ENCODE measurements around the gene WWC2.
"Not testable (repeated sequence)": the region's sequence is repeated elsewhere in the genome, so short reads cannot be mapped to it uniquely, and the experiment has no call there.

WWC2 gene

DNA sequence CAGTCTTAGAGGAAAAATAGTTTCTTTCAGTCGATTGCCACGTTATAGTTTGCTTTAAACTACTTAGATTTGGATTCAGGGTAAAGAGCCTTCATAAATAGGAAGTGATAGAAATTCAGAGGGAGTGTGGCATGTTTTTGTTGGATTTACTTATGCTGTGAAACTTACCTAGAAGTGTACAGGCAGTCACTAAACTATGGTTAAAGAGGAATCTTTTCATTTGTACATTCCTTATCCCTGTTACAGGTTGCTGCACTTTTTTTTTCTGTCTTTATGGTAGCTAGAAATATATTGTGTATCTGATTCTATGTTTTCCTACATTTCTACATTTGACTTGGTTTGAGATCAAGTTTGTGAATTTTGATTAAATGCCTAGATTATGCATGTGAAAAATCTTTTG is 19.1 kb downstream of the WWC2 start:
- no CpG with 5 or more reads among the region's 2 CpGs for WGBS (ENCODE audit: extremely low coverage, insufficient coverage, low lambda C conversion rate)
- H3K23ac ChIP-seq (ENCODE audit: low read length), result no peak overlapping the region

DNA sequence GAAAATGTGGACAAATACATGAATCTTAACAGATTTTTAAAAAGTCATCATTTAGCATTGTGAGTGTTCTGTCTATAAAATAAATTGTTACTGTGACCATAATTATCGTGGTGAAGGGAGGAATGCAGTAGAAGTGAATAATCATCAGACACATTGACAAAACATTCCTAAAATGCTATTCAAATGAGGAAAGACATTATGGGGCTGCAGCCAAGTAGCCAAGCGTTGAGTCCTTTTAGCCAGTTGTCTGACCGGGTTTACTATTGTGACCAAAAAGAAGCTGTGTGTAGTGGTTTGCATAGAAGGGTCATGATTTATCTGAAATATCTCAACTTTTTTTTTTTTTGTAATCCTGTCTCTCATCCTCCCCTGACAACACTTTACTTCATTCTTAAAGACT is 19.5 kb downstream of the WWC2 start:
- DNase-seq, result peak; percentile 90
- H4K5ac ChIP-seq (ENCODE audit: low read length), result no peak overlapping the region
- no peak overlapping the region for H3K4ac ChIP-seq (ENCODE audit: low read depth, low read length)
- H2BK120ac ChIP-seq (ENCODE audit: low read depth, low read length), result no peak overlapping the region
- peaks cover 5% of the 10 kb centered on the region for H3K79me1 ChIP-seq (ENCODE audit: low read length)
- H3K18ac ChIP-seq (ENCODE audit: low read length), result no peak overlapping the region
- H3K36me3 ChIP-seq (ENCODE audit: control insufficient read depth, insufficient read depth, low read length), result no peaks in the 10 kb centered on the region
- no peak overlapping the region for H2BK5ac ChIP-seq (ENCODE audit: low read length)
- H3K4me2 ChIP-seq (ENCODE audit: low read length), result peak overlapping the region; percentile 3
- H3K4me3 ChIP-seq (ENCODE audit: low read length), result no peak overlapping the region
- H4K8ac ChIP-seq (ENCODE audit: low read depth, low read length), result no peak overlapping the region
- no peak overlapping the region for H3K27ac ChIP-seq (ENCODE audit: low read depth, low read length)
- WGBS (ENCODE audit: extremely low coverage, insufficient coverage, low lambda C conversion rate), result no CpG with 5 or more reads among the region's 3 CpGs
- H3K23ac ChIP-seq (ENCODE audit: low read length), result no peak overlapping the region
- no peak overlapping the region for H2AK5ac ChIP-seq (ENCODE audit: low read length)
- no peak overlapping the region for H3K9ac ChIP-seq (ENCODE audit: low read length)
- H3K56ac ChIP-seq (ENCODE audit: low read length), result no peak overlapping the region
- no peak overlapping the region for H2BK15ac ChIP-seq (replicated peaks; ENCODE audit: low read depth)
- no peaks in the 10 kb centered on the region for H3K27me3 ChIP-seq (ENCODE audit: insufficient read depth, low read length, poor library complexity)
- peaks cover 63% of the 10 kb centered on the region for H3K79me2 ChIP-seq (ENCODE audit: control insufficient read depth, insufficient read depth, low read length)
- H3K4me1 ChIP-seq (ENCODE audit: control insufficient read depth, low read depth, low read length), result peaks cover 4% of the 10 kb centered on the region

More for the DNA sequence above, 19.1 kb downstream of the WWC2 start:
- Histone ChIP-seq H3K36me3 (ENCODE audit: control insufficient read depth, insufficient read depth, low read length) (no peaks in the 10 kb centered on the region), H2BK15ac (replicated peaks; ENCODE audit: low read depth) (no peak overlapping the region), H4K8ac (ENCODE audit: low read depth, low read length) (no peak overlapping the region), H2BK5ac (ENCODE audit: low read length) (no peak overlapping the region), H3K27ac (ENCODE audit: low read depth, low read length) (no peak overlapping the region), H3K79me2 (ENCODE audit: control insufficient read depth, insufficient read depth, low read length) (peaks cover 64% of the 10 kb centered on the region), H3K4ac (ENCODE audit: low read depth, low read length) (no peak overlapping the region), H3K4me1 (ENCODE audit: control insufficient read depth, low read depth, low read length) (peaks cover 4% of the 10 kb centered on the region), H3K9ac (ENCODE audit: low read length) (no peak overlapping the region), H3K79me1 (ENCODE audit: low read length) (peaks cover 7% of the 10 kb centered on the region), H3K4me3 (ENCODE audit: low read length) (no peak overlapping the region), H2AK5ac (ENCODE audit: low read length) (no peak overlapping the region), H2BK120ac (ENCODE audit: low read depth, low read length) (no peak overlapping the region), H3K18ac (ENCODE audit: low read length) (no peak overlapping the region), H4K5ac (ENCODE audit: low read length) (no peak overlapping the region), H3K27me3 (ENCODE audit: insufficient read depth, low read length, poor library complexity) (no peaks in the 10 kb centered on the region), H3K56ac (ENCODE audit: low read length) (no peak overlapping the region), H3K4me2 (ENCODE audit: low read length) (no peak overlapping the region)
- DNase-seq, result no peak

DNA sequence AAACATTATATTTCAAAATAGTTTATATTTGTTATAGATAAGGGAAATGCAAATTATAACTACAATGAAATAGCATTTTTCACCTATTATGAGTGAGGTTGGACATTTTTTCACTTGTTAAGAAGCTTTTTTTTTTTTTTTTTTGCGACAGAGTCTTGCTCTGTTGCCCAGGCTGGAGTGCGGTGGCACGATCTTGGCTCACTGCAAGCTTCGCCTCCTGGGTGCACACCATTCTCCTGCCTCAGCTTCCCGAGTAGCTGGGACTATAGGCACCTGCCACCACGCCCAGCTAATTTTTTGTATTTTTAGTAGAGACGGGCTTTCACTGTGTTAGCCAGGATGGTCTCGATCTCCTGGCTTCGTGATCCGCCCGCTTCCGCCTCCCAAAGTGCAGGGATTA is 22.6 kb downstream of the WWC2 start:
- not testable (repeated sequence) for H3K9ac ChIP-seq (ENCODE audit: low read length); H4K8ac ChIP-seq (ENCODE audit: low read depth, low read length); H3K56ac ChIP-seq (ENCODE audit: low read length); H3K4me1 ChIP-seq (ENCODE audit: control insufficient read depth, low read depth, low read length); H3K23ac ChIP-seq (ENCODE audit: low read length); H3K4ac ChIP-seq (ENCODE audit: low read depth, low read length); H4K5ac ChIP-seq (ENCODE audit: low read length); DNase-seq; H3K36me3 ChIP-seq (ENCODE audit: control insufficient read depth, insufficient read depth, low read length); H3K4me3 ChIP-seq (ENCODE audit: low read length); H3K4me2 ChIP-seq (ENCODE audit: low read length); H2AK5ac ChIP-seq (ENCODE audit: low read length); H2BK120ac ChIP-seq (ENCODE audit: low read depth, low read length); H3K27me3 ChIP-seq (ENCODE audit: insufficient read depth, low read length, poor library complexity); H2BK15ac ChIP-seq (replicated peaks; ENCODE audit: low read depth); H3K18ac ChIP-seq (ENCODE audit: low read length); H2BK5ac ChIP-seq (ENCODE audit: low read length); H3K27ac ChIP-seq (ENCODE audit: low read depth, low read length)
- peaks cover 49% of the 10 kb centered on the region for H3K79me2 ChIP-seq (ENCODE audit: control insufficient read depth, insufficient read depth, low read length)
- no CpG with 5 or more reads among the region's 12 CpGs for WGBS (ENCODE audit: extremely low coverage, insufficient coverage, low lambda C conversion rate)
- peaks cover 15% of the 10 kb centered on the region for H3K79me1 ChIP-seq (ENCODE audit: low read length)

DNA sequence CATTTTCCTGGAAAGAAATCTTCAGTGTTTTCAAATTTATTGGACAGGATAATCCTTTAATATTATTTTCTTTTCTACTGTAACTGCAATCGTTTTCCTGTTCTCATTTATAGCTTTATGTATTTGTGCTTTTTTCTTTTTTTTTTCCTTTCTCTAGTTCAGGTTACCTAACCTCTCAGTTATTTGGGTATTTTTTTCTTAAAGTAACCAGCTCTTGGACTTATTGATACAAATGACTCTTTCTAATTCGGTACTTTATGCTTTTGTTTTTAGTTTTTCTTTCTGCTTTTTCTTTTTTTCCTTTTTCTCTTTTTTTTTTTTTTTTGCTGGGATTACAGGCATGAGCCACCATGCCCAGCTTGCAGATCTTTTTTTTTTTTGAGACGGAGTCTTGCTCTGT is 25.2 kb downstream of the WWC2 start:
- peaks cover 3% of the 10 kb centered on the region for H3K4me1 ChIP-seq (ENCODE audit: control insufficient read depth, low read depth, low read length)
- H3K27ac ChIP-seq (ENCODE audit: low read depth, low read length), result no peak overlapping the region
- no peak overlapping the region for H3K4me3 ChIP-seq (ENCODE audit: low read length)
- H2BK15ac ChIP-seq (replicated peaks; ENCODE audit: low read depth), result no peak overlapping the region
- no peak overlapping the region for H2AK5ac ChIP-seq (ENCODE audit: low read length)
- H2BK5ac ChIP-seq (ENCODE audit: low read length), result no peak overlapping the region
- no peak overlapping the region for H3K4ac ChIP-seq (ENCODE audit: low read depth, low read length)
- H3K79me2 ChIP-seq (ENCODE audit: control insufficient read depth, insufficient read depth, low read length), result peaks cover 48% of the 10 kb centered on the region
- DNase-seq, result no peak
- H3K27me3 ChIP-seq (ENCODE audit: insufficient read depth, low read length, poor library complexity), result no peaks in the 10 kb centered on the region
- no peak overlapping the region for H3K4me2 ChIP-seq (ENCODE audit: low read length)
- no peak overlapping the region for H4K8ac ChIP-seq (ENCODE audit: low read depth, low read length)
- H3K56ac ChIP-seq (ENCODE audit: low read length), result no peak overlapping the region
- no peak overlapping the region for H2BK120ac ChIP-seq (ENCODE audit: low read depth, low read length)
- no peak overlapping the region for H3K18ac ChIP-seq (ENCODE audit: low read length)
- no CpG with 5 or more reads among the region's 3 CpGs for WGBS (ENCODE audit: extremely low coverage, insufficient coverage, low lambda C conversion rate)
- H4K5ac ChIP-seq (ENCODE audit: low read length), result no peak overlapping the region
- H3K79me1 ChIP-seq (ENCODE audit: low read length), result peaks cover 11% of the 10 kb centered on the region
- no peak overlapping the region for H3K9ac ChIP-seq (ENCODE audit: low read length)
- H3K23ac ChIP-seq (ENCODE audit: low read length), result no peak overlapping the region
- no peaks in the 10 kb centered on the region for H3K36me3 ChIP-seq (ENCODE audit: control insufficient read depth, insufficient read depth, low read length)

DNA sequence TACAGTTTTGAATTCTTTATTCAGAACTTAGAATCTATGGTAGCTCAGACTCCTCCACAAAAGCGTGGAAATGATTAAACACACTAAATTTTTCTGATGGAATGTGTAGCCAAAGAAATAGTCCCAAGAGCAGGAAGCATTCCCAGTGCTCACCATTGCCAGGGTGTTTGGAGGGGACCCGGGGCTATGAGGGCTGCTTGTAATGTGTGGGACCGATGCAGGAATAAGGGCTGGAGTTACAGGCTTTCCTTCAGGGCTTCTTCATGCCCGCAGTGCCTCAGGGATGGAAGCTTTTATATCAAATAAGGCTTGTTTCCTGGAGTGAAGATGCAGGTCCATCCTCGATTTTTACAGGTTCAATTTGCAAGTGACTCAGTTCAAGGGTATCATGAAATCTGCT is 25.8 kb downstream of the WWC2 start:
- no peak overlapping the region for H3K23ac ChIP-seq (ENCODE audit: low read length)
- H2BK120ac ChIP-seq (ENCODE audit: low read depth, low read length), result no peak overlapping the region
- H3K4me2 ChIP-seq (ENCODE audit: low read length), result no peak overlapping the region
- H3K27ac ChIP-seq (ENCODE audit: low read depth, low read length), result no peak overlapping the region
- H3K79me1 ChIP-seq (ENCODE audit: low read length), result peaks cover 11% of the 10 kb centered on the region
- no peak overlapping the region for H2AK5ac ChIP-seq (ENCODE audit: low read length)
- H2BK15ac ChIP-seq (replicated peaks; ENCODE audit: low read depth), result no peak overlapping the region
- no peaks in the 10 kb centered on the region for H3K27me3 ChIP-seq (ENCODE audit: insufficient read depth, low read length, poor library complexity)
- no peak overlapping the region for H3K9ac ChIP-seq (ENCODE audit: low read length)
- no peak overlapping the region for H4K8ac ChIP-seq (ENCODE audit: low read depth, low read length)
- no peaks in the 10 kb centered on the region for H3K36me3 ChIP-seq (ENCODE audit: control insufficient read depth, insufficient read depth, low read length)
- H3K18ac ChIP-seq (ENCODE audit: low read length), result no peak overlapping the region
- H3K4me3 ChIP-seq (ENCODE audit: low read length), result no peak overlapping the region
- no peak overlapping the region for H3K56ac ChIP-seq (ENCODE audit: low read length)
- peaks cover 3% of the 10 kb centered on the region for H3K4me1 ChIP-seq (ENCODE audit: control insufficient read depth, low read depth, low read length)
- peaks cover 52% of the 10 kb centered on the region for H3K79me2 ChIP-seq (ENCODE audit: control insufficient read depth, insufficient read depth, low read length)
- no peak overlapping the region for H2BK5ac ChIP-seq (ENCODE audit: low read length)
- H3K4ac ChIP-seq (ENCODE audit: low read depth, low read length), result no peak overlapping the region
- no peak for DNase-seq
- WGBS (ENCODE audit: extremely low coverage, insufficient coverage, low lambda C conversion rate), result no CpG with 5 or more reads among the region's 5 CpGs
- no peak overlapping the region for H4K5ac ChIP-seq (ENCODE audit: low read length)

DNA sequence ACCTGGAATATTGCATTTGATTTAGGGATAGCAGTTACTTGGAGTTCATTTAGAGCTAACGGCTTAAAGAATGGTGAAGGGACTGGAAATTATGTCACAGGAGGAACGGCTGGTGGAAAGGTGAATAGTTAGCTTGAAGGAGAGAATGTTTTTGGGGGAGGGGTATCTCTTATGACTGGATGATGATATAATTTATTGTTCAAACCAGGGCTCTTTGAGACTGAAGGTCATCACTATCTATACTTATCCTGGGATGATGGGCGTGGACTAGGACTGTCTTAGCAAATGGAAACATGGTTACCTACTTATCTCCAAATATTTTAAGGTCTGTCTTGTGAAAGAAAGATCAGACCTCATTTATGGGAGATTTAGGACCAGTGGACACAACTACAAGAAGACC is 30.1 kb downstream of the WWC2 start:
- H3K23ac ChIP-seq (ENCODE audit: low read length), result no peak overlapping the region
- no peak overlapping the region for H3K18ac ChIP-seq (ENCODE audit: low read length)
- no peak overlapping the region for H3K56ac ChIP-seq (ENCODE audit: low read length)
- no peak overlapping the region for H3K4me2 ChIP-seq (ENCODE audit: low read length)
- no peak for DNase-seq
- peaks cover 3% of the 10 kb centered on the region for H3K4me1 ChIP-seq (ENCODE audit: control insufficient read depth, low read depth, low read length)
- H2BK5ac ChIP-seq (ENCODE audit: low read length), result no peak overlapping the region
- H3K27me3 ChIP-seq (ENCODE audit: insufficient read depth, low read length, poor library complexity), result no peaks in the 10 kb centered on the region
- WGBS (ENCODE audit: extremely low coverage, insufficient coverage, low lambda C conversion rate), result no CpG with 5 or more reads among the region's 3 CpGs
- no peak overlapping the region for H4K8ac ChIP-seq (ENCODE audit: low read depth, low read length)
- no peak overlapping the region for H2AK5ac ChIP-seq (ENCODE audit: low read length)
- H2BK15ac ChIP-seq (replicated peaks; ENCODE audit: low read depth), result no peak overlapping the region
- H3K27ac ChIP-seq (ENCODE audit: low read depth, low read length), result no peak overlapping the region
- H3K4me3 ChIP-seq (ENCODE audit: low read length), result no peak overlapping the region
- H3K79me1 ChIP-seq (ENCODE audit: low read length), result peaks cover 10% of the 10 kb centered on the region
- no peaks in the 10 kb centered on the region for H3K36me3 ChIP-seq (ENCODE audit: control insufficient read depth, insufficient read depth, low read length)
- H3K79me2 ChIP-seq (ENCODE audit: control insufficient read depth, insufficient read depth, low read length), result peaks cover 45% of the 10 kb centered on the region
- no peak overlapping the region for H2BK120ac ChIP-seq (ENCODE audit: low read depth, low read length)
- no peak overlapping the region for H4K5ac ChIP-seq (ENCODE audit: low read length)
- H3K9ac ChIP-seq (ENCODE audit: low read length), result no peak overlapping the region
- no peak overlapping the region for H3K4ac ChIP-seq (ENCODE audit: low read depth, low read length)

Data from mesendoderm (in vitro differentiated cells).